Breast epithelium (tissue), 4 donors: ENCODE measurements around the gene SEH1L. TPM values are rescaled to one million over a fixed set of nuclear protein-coding genes. Genes with fewer than 3 reads are reported as not detected.

Experiments used
- DNase-seq, 2 donors: peaks; one replicate each; pipeline ENCODE4 v3.0.0-alpha.2; 2019; ENCODE audit warnings: low spot score in 2 of 2
- H3K27ac ChIP-seq, 2 donors: fragments of 200-600 bp; sonication (generic) in 1 of 2; one replicate each; pipeline ENCODE4 v1.5.1; 2016 to 2019; ENCODE audit warnings: mild to moderate bottlenecking in 1 of 2
- H3K27me3 ChIP-seq, 2 donors: fragments of 200-600 bp; sonication (generic) in 1 of 2; one replicate each; pipeline versions ENCODE4 v1.5.1 to v1.6.0; 2017 to 2019; ENCODE audit warnings: control low read depth in 1 of 2, mild to moderate bottlenecking in 1 of 2
- H3K36me3 ChIP-seq: fragments of 200-600 bp; one replicate; pipeline ENCODE4 v1.5.1; 2019
- H3K4me1 ChIP-seq, 2 donors: fragments of 200-600 bp; sonication (generic); one replicate each; pipeline ENCODE4 v1.5.1; 2016 to 2019; ENCODE audit warnings: control low read depth in 1 of 2
- H3K4me3 ChIP-seq, 3 donors: fragments of 200-600 bp; sonication (generic); 1 replicate in 2 of 3; 2 replicates in 1 of 3; pipeline ENCODE4 v1.5.1; 2016 to 2019; ENCODE audit warnings: mild to moderate bottlenecking in 3 of 3, moderate library complexity in 2 of 3
- H3K9me3 ChIP-seq, 2 donors: fragments of 200-600 bp; sonication (generic) in 1 of 2; one replicate each; pipeline ENCODE4 v1.5.1; 2016 to 2019; ENCODE audit warnings: control low read depth in 1 of 2
- CTCF ChIP-seq, 3 donors: fragments of 450-650 bp; IDR thresholded peaks; one replicate each; pipeline ENCODE4 v1.5.1; 2016 to 2017; ENCODE audit warnings: antibody characterized with exemption in 3 of 3, mild to moderate bottlenecking in 3 of 3, moderate library complexity in 3 of 3
- POLR2A ChIP-seq: fragments of 450-650 bp; IDR thresholded peaks from one replicate; pipeline ENCODE4 v1.6.1; 2016; ENCODE audit warnings: antibody characterized with exemption, mild to moderate bottlenecking, moderate library complexity
- POLR2AphosphoS5 ChIP-seq, 3 donors: sonication (generic); formaldehyde crosslinking; IDR thresholded peaks; one replicate each; pipeline ENCODE4 v1.6.1; 2017; ENCODE audit warnings: antibody characterized with exemption in 3 of 3
- intact Hi-C: fragments of 100-400 bp; cut with DNase I; formaldehyde crosslinking; loops from one replicate; pipeline ENCODE4 v1.15.1; 2023; ENCODE audit warnings: low total_unique reads
- total RNA-seq, 3 donors: library from RNA; depleted of rRNA; stranded (reverse); fragments of >200 nt; gene quantifications; one replicate each; pipeline ENCODE4 v1.1.0, GENCODE V29; 2016

The SEH1L gene
- total RNA-seq, 3 donors from 2014 or later, result 29.6 to 45.6 (median 38.5) TPM

- no peaks in the 10 kb centered on the region for H3K27me3 ChIP-seq
- no peak for DNase-seq
- H3K36me3 ChIP-seq, result no peaks in the 10 kb centered on the region
- no peak overlapping the region for H3K4me3 ChIP-seq
- intact Hi-C loops, result no loop called here
- no peaks in the 10 kb centered on the region for H3K4me1 ChIP-seq
- TF ChIP-seq POLR2A (no peak), CTCF (IDR thresholded peaks at IDR 0.05) (peak in 1 of 3 donors; percentile 9), POLR2AphosphoS5 (IDR thresholded peaks at IDR 0.05) (no peak)
- no peak overlapping the region for H3K27ac ChIP-seq
- no peaks in the 10 kb centered on the region for H3K9me3 ChIP-seq
Measured at GRCh38 chr18:13003466-13003896, 55.7 kb downstream of the SEH1L start.

DNA sequence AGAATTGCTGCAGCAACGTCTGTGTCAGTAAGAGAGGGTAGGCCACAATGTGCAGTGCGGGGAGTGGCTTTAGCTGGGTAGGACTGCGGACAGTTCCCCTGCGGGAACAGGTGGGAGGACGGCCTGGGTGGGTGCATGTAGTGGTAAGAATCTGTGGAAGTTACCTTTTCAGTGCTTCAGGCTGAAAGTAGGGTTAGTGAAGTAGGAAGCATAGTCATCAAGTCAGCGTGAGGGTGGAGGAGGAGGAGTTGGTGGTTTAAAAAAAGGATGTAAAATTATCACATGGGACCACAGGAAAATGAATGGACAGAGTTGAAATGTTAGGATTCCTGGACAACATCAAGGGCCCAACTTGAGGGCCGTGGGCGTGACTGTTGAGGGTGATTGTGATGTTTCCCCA lies 56.6 kb downstream of the SEH1L start:
- Histone ChIP-seq H3K27ac (no peak overlapping the region), H3K36me3 (no peaks in the 10 kb centered on the region), H3K4me3 (no peak overlapping the region), H3K9me3 (no peaks in the 10 kb centered on the region), H3K27me3 (no peaks in the 10 kb centered on the region), H3K4me1 (no peaks in the 10 kb centered on the region)
- intact Hi-C loops, result no loop called here
- DNase-seq, result no peak
- TF ChIP-seq POLR2A, result no peak
- TF ChIP-seq CTCF (IDR thresholded peaks at IDR 0.05), result no peak
- no peak for TF ChIP-seq POLR2AphosphoS5 (IDR thresholded peaks at IDR 0.05)

GRCh38 chr18:13005289-13005688 lies 57.5 kb downstream of the SEH1L start:
- no peaks in the 10 kb centered on the region for H3K9me3 ChIP-seq
- no peak for DNase-seq
- H3K36me3 ChIP-seq, result no peaks in the 10 kb centered on the region
- H3K27ac ChIP-seq, result no peak overlapping the region
- intact Hi-C loops, result no loop called here
- H3K27me3 ChIP-seq, result no peaks in the 10 kb centered on the region
- no peak overlapping the region for H3K4me3 ChIP-seq
- no peak for TF ChIP-seq POLR2A
- no peak for TF ChIP-seq CTCF (IDR thresholded peaks at IDR 0.05)
- no peak for TF ChIP-seq POLR2AphosphoS5 (IDR thresholded peaks at IDR 0.05)
- no peaks in the 10 kb centered on the region for H3K4me1 ChIP-seq

DNA sequence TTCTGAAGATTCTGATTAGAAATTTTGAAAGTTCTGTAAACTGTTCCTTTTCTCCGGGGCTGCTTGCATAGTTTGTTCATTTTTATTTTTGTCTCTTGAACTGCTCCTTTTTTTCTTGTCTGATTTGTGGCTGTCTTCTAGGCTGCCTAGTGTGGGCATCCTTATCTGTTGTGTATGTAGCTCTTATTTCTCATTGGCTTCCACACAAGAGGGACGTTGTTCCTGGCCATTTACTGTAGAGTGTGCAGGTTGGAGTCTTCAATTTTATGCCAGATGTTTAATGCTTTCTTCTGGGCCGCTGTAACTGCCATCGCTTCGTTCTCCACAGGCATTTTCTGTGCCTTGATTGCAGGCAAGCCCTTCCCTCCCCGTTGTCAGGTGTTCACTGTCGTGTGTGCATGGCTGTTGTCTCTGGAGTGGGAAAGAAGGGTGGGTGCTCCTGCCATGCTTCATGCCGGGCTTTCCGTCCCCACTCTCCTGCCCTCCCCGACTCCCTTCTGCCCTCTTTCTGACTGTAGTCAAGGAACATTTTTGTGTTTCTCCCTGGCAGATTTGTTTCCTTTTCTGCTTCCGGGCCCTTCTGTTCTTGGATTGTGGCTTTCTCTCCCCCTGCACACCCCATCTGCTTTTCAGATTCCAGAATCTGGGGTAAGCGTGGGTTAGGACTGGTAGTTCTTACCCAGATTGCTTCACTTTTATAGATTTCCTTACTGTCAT lies 58.9 kb downstream of the SEH1L start:
- intact Hi-C loops, result no loop called here
- no peak for DNase-seq
- Histone ChIP-seq H3K9me3 (no peaks in the 10 kb centered on the region), H3K4me1 (no peaks in the 10 kb centered on the region), H3K4me3 (no peak overlapping the region), H3K36me3 (no peaks in the 10 kb centered on the region), H3K27me3 (no peaks in the 10 kb centered on the region), H3K27ac (no peak overlapping the region)
- TF ChIP-seq POLR2A, result no peak
- no peak for TF ChIP-seq CTCF (IDR thresholded peaks at IDR 0.05)
- no peak for TF ChIP-seq POLR2AphosphoS5 (IDR thresholded peaks at IDR 0.05)

GRCh38 chr18:13007248-13007560 lies 59.4 kb downstream of the SEH1L start:
- no peak overlapping the region for H3K27ac ChIP-seq
- H3K9me3 ChIP-seq, result no peaks in the 10 kb centered on the region
- H3K27me3 ChIP-seq, result no peaks in the 10 kb centered on the region
- DNase-seq, result no peak
- H3K4me3 ChIP-seq, result no peak overlapping the region
- no peaks in the 10 kb centered on the region for H3K36me3 ChIP-seq
- TF ChIP-seq POLR2AphosphoS5 (IDR thresholded peaks at IDR 0.05), result no peak
- TF ChIP-seq CTCF (IDR thresholded peaks at IDR 0.05), result no peak
- TF ChIP-seq POLR2A, result no peak
- intact Hi-C loops, result no loop called here
- no peaks in the 10 kb centered on the region for H3K4me1 ChIP-seq
